DMS53 (cell line): ENCODE data around the gene HERC5.

Source experiments
- DNase-seq: peaks from one replicate; lab custom pipeline; 2025; lab: John Stamatoyannopoulos, UW

HERC5 gene

DNA sequence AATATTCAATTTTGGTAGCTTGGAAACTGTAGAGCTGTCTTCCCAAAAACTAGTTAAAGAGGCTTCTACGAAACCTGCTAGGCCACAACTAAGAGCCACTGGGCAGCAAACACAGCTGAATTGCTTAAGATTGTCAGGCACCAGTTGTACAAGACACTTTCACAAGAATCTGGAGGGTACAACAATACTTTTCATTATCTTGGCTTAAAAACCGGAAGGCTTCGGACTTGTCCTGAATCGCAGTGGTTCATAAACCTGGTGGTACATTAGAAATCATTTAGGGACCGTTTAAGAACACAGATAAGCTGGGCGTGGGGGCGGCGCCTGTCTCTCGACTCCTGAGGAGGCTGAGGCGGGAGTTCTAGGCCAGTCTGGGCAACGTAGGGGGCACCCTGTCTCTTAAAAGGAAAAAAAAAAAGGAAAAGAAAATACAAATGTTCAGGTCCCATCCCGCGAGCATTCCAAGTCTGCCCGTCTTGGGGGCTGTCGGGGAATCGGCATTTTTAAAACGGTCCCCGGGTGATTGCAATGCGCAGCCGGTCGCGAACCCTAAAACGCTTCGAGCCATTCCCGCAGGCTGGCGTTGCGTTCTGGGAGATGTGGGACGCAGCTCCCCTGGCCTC is 65.9 kb downstream of the HERC5 start:
- peak; percentile 42 for DNase-seq

DNA sequence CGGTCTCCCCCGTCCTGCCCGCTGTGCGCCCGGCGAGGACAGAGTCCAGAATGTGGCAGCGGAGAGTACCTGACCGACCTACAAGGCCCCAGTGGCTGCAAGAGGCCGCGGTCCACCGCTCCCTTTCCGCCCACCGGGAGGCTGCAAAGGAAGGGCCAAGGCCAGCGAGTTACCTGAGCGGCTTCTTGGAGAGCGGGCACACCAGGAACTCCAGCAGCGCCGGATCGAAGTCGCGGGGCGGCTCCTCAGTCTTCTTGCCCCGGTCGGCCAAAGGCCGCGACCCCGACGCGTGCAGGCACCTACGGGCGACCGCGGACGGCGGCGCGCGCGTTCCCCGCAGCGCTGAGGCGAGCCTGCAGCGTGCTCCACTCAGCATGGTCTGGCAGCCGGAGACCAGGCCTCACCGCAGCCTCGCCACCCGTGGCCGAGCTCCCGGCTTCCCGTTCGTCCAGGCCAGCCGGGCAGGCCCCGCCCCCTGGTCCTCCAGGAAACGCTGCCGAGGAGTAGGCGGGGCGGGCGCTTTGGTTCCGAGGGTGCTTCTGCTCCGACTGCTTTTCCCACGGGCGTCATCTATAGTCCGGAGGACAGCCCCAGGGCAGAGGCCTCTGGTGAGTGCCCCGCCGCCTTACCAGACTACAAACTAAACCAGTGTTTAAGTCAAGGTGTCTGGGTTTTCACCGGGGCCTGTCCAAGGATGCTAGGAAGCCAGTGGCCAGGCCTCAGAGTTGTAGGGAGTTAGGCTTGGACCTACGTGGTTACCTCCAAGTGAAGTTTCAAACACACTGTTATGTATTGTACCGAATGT is 66.6 kb downstream of the HERC5 start, which contains the start of gene PYURF:
TSS of gene PYURF (minus strand) at position 452 of the 805 bp plus-strand sequence. CDS start at position 376, 76 bp downstream.
- peak; percentile 95 for DNase-seq

DNA sequence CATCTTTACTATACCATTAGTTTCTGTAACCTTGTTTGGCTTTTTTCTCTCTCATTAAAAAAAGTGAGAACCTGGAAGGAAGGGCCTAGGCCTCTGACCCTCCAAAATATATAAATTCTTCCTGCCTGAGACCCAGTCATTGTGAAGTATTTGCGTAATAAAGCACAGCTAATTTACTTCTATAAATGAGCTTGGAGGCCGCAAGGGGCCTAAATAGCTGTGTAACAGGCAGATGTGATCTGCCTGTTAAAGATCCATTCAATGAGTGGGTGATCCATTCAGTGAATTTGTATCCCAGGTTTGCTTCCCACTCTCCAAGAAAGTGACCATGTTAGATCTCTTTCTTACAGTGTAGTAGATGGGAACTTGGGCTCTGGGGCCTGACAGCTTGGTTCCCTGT is 67.3 kb downstream of the HERC5 start:
- no peak for DNase-seq

DNA sequence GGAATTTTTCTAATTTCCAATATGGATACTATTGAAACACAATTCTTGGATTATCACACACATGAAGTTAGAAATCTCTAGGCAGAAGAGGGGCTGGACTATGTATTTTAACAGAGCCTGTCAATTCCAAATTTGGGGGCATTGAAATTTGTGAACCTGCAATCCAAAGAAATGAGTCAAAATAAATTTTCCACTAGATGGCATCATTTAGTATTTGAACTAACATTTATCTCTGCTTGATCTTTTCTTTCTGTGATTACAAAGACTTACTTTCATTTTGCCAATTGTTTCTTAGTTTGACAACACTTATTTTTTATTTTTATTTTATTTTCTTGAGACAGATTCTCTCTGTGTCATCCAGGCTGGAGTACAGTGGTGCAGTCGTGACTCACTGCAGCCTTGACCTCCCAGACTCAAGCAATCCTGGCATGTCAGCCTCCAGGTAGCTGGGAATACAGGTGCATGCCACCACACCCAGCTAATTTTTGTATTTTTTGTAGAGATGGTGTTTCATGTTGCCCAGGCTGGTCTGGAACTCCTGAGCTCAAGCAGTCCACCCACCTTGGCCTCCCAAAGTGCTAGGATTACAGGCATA is 69.4 kb downstream of the HERC5 start:
- DNase-seq = peak; percentile 21

DNA sequence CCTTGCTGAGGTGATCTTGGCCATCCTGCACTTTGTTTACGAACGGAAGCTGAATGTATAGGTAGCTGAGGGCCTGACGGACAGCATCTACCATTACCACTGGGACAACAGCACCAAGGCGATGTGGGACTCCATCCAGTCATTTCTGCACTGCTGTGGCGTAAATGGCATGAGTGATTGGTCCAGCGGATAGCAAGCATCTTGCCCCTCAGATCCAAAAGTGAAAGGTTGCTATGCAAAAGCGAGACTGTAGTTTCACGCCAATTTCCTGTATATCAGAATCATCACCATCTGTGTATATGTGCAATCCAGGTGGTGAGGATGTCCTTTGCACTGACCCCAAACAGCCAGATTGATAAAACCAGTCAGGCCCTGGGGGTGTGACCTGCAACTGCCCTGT is 70.9 kb downstream of the HERC5 start:
- no peak for DNase-seq

DNA sequence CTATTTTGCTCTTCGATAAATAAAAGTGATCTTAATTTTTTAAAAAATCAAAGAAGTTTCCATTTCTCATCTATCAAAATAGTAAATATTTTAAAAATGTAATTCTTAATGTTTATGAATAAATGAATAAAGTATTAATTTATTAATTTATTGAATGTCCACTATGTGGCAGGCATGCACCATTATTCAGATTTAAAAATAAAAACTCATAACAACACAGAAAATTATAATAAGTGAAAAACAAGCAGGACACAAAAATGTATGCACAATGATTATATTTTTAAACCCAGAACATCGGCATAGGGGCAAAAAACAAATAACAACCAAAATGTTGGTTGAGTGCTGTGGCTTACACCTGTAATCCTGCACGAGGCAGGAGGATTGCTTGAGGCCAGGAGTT is 71.9 kb downstream of the HERC5 start:
- no peak for DNase-seq

DNA sequence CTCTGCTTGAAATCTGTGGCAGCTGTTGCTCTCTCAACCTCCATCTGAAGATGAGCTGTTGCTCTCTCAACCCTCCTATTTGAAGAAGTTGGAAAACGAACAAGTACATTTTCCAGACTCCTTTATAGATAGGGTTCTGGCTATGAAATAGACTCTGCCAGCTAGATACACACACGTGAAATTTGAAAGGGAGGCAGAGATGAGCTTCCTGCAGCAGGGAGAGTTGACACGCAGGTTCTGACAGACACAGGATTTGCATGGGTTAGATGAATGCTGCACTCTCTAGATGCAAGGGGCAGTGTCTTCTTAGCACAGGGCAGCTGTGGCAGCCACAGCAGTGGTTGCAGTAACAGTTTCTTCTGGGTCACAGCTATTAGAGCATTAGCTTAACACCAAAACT is 74.6 kb downstream of the HERC5 start:
- no peak for DNase-seq

DNA sequence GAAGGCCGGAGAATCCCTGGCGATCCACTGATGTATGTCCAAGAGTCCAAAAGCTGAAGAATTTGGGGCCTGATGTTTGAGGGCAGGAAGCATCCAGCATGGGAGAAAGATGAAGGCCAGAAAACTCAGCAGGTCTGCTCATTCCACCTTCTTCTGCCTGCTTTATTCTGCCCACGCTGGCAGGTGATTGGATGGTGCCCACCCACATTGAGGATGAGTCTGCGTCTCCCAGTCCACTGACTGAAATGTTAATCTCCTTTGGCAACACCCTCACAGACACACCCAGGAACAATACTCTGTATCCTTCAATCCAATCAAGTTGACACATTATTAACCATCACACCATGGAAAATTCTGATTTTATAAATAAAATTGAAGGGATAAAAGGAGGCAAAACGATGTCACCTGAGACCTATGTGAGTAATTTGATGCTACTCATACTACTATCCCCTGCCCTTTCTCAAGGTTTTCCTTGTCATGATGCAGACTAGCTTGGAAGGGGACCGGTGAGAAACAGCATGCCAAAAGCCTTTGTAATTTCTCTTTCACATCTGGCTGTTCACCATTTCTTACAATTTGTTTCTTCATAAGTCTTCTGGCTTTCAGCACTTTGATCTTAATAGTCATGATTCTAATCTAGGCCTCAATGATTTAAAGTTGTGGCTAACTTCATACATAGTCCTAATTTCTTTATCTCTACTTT is 76.3 kb downstream of the HERC5 start:
- no peak for DNase-seq

DNA sequence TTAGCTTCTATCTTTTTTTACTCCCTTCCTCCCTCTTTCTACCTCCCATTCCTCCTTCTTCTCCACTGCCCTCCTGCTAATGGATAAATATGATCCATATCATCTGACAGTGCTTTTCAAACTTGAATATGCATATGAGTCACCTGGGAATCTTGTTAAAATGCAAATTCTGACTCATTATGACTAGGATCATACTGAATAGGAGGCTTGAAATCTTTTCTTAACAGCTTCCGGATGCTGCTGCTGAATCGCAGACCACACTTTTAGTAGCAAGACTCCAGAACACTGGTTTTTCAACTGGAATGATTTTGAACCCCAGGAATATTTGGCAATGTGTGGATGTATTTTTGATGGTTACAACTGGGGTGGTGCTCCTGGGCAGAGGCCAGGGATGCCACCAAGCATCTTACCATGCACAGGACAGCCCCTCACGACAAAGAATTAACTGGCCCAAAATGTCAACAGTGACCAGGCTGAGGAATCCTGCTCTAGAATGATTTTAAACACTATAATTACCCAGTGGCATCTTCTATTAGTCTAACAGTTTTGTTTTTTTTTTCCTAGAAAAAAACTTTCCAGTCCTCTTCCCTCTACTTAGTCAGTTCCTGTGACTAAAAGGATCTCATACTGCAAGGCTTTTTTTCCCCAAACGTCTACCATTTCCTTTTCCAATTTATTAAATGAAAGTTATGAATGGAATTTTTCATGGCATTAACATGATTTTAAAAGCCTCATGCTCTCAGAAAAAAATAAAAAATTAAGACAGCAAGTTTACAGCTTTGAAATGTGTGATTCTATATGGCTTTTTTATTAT is 77.2 kb downstream of the HERC5 start:
- no peak for DNase-seq

DNA sequence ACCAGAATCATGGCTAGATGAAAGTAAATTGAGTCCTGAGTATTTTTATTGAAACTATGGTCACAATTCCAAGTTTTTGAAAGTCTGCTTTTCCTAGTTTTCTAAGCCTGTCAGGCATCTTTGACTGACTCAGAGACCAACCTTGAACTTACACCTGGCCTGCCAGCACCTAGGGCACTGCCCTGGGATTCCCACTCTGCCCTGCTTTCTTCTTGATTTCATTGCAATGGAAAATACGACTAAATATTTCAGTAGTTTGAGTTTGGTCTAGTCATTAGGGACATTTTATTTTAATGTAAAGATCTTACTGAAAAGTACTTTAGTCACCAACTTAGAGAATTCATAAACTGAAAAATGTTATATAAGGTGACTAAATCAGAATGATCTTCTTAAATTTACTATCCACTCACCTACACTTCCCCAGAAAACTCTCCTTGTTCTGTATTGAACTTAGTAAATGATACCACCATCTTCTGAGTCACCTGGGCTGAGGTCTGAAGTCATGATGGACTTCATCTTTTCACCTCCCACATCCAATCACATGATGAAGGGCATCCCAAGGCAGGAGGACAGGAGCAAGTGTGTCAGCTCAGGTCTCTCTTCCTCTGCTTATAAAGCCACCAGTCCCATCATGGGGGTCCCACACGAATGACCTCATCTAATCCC is 78.3 kb downstream of the HERC5 start:
- no peak for DNase-seq

DNA sequence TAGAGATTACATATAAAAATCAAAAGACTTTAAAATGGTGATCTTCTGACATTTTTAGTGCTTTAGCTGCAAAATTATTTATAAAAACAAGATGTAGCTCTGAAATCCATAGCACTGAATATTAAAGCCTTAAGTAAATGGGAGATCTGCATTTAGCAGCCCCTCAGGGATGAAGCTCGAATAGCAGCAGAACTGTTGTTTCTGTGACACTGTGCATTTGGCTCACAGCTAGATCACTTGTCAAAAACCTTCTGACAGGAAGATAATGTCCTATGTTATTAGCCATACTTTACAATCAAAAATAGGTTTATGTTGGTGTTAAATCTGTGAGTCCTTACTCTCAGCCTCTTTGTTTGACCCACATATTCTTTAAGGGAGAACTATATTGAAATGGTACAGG is 80.8 kb downstream of the HERC5 start:
- no peak for DNase-seq

DNA sequence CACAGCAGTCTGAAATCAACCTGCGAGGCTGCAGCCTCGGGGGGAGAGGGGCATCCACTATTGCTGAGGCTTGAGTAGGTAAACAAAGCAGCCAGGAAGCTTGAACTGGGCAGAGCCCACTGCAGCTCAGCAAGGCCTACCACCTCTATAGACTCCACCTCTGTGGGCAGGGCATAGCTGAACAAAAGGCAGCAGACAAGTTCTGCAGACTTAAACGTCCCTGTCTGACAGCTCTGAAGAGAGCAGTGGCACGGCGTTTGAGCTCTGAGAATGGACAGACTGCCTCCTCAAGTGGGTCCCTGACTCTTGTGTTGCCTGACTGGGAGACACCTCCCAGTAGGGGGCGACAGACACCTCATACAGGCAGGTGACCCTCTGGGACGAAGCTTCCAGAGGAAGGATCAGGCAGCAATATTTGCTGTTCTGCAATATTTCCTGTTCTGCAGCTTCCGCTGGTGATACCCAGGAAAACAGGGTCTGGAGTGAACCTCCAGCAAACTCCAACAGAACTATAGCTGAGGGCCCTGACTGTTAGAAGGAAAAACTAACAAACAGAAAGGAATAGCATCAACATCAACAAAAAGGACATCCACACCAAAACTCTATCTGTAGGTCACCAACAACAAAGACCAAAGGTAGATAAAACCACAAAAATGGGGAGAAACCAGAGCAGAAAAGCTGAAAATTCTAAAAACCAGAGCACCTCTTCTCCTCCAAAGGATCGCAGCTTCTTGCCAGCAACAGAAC is 82.6 kb downstream of the HERC5 start:
- DNase-seq = peak; percentile 74

DNA sequence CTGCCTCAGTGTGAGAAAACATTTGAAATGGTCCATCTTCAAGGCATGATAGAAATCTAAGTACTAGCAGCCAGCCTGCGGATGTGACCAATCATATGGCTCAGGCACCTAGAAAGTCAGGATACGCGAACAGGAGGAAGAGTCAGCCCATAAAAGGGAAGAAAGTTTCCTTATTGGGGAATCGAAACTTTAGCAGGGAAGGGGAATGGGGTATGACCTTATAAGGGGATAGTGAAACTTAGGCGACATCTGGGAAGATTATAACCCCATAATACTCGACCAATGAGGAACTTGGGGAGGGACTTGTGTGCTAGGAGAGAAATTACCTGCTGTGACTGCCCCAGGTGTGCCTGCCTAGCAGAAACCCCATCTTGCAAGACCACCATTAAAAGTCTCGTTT is 92.9 kb downstream of the HERC5 start:
- no peak for DNase-seq
